Aorta (tissue), 5 donors: ENCODE measurements around the gene MAP3K9. TPM values are rescaled to one million over a fixed set of nuclear protein-coding genes. Genes with fewer than 3 reads are reported as not detected.

Source experiments
- ATAC-seq: fragments of 200-7000 bp; cut with Tn5 transposase; one replicate; pipeline ENCODE4 v1.9.1; 2022; ENCODE audit warnings: moderate library complexity; ENCODE audit not compliant: low FRiP score
- DNase-seq, 2 donors: peaks; one replicate each; pipeline ENCODE4 v3.0.0-alpha.2; 2020
- H3K27ac ChIP-seq, 2 donors: one replicate each; pipeline ENCODE4 v1.5.1; 2013; ENCODE audit warnings: low read length in 2 of 2, mild to moderate bottlenecking in 2 of 2, moderate library complexity in 2 of 2, control low read depth in 1 of 2, inconsistent platforms in 1 of 2, low read depth in 1 of 2
- H3K27me3 ChIP-seq, 2 donors: one replicate each; pipeline ENCODE4 v1.6.1; 2013; ENCODE audit warnings: control low read depth in 1 of 2, low read length in 1 of 2, mild to moderate bottlenecking in 1 of 2, moderate library complexity in 1 of 2; ENCODE audit not compliant: insufficient read depth in 2 of 2, control insufficient read depth in 1 of 2
- H3K36me3 ChIP-seq, 2 donors: one replicate each; pipeline ENCODE4 v1.6.1; 2013; ENCODE audit warnings: control low read depth in 1 of 2, low read length in 1 of 2, mild to moderate bottlenecking in 1 of 2; ENCODE audit not compliant: insufficient read depth in 2 of 2, control insufficient read depth in 1 of 2
- H3K4me1 ChIP-seq, 2 donors: one replicate each; pipeline ENCODE4 v1.6.1; 2013; ENCODE audit warnings: low read length in 2 of 2, control low read depth in 1 of 2, mild to moderate bottlenecking in 1 of 2, moderate library complexity in 1 of 2; ENCODE audit not compliant: insufficient read depth in 2 of 2, control insufficient read depth in 1 of 2
- H3K4me3 ChIP-seq, 2 donors: one replicate each; pipeline ENCODE4 v1.5.1; 2013; ENCODE audit warnings: low read length in 2 of 2, control low read depth in 1 of 2, mild to moderate bottlenecking in 1 of 2
- H3K9me3 ChIP-seq: one replicate; pipeline ENCODE4 v1.6.1; 2013; ENCODE audit warnings: mild to moderate bottlenecking, low read length; ENCODE audit not compliant: control insufficient read depth
- WGBS, 2 donors: extraction: QIAGEN DNeasy Blood & Tissue Kit; methylation state at CpG; one replicate each; pipeline ENCODE4 v1.1.7; 2013; 5-methylcytosine and 5-hydroxymethylcytosine counted together
- intact Hi-C, 2 donors: fragments of 100-400 bp; cut with DNase I; formaldehyde crosslinking; loops; one replicate each; pipeline versions ENCODE4 v1.14.2 to v1.15.0; 2022
- polyA plus RNA-seq, 2 donors: library from polyadenylated mRNA; stranded (reverse); fragments of 200-250 nt; gene quantifications; one replicate each; pipeline ENCODE4 v1.2.3, GENCODE V29; 2013
- total RNA-seq, 2 donors: library from RNA; stranded (reverse); fragmentation: NEBNext Ultra II Directional; extraction: Animal tissue kit (Norgen Biotek cat#: 25700); gene quantifications; one replicate each; pipeline ENCODE4 v1.2.1, GENCODE V29; 2021
- donor health status: healthy with polysubstance abuse.
- donor health status: Bipolar disorder and iron deficiency.
- donor health status: DM: no; HTN: no; CAD: no.
- donor health status: DM: no; HTN: no; CAD: no.
- donor health status: DM: yes; HTN: yes; CAD: no.

MAP3K9 gene
- total and polyA plus RNA-seq, 4 donors = 0.20 to 1.5 (median 0.73) TPM

GRCh38 chr14:70842851-70843462 is 33.6 kb upstream of the MAP3K9 start:
- ATAC-seq (no peak), DNase-seq (no peak)
- Histone ChIP-seq H3K27ac (peak overlapping the region in 1 of 2 donors; percentile 79), H3K4me1 (peaks cover 0 to 2% of the 10 kb centered on the region in 2 donors), H3K27me3 (no peaks in the 10 kb centered on the region), H3K36me3 (no peaks in the 10 kb centered on the region), H3K4me3 (no peak overlapping the region), H3K9me3 (peaks cover 2% of the 10 kb centered on the region)
- intact Hi-C loops = no loop called here
- 6 to 7% methylated on average over 2 of the region's 2 CpGs for WGBS, 2 donors

GRCh38 chr14:70838076-70838475 is 28.8 kb upstream of the MAP3K9 start:
- no peak overlapping the region for H3K27ac ChIP-seq
- DNase-seq (no peak), ATAC-seq (no peak)
- H3K36me3 ChIP-seq = no peaks in the 10 kb centered on the region
- H3K4me1 ChIP-seq = peaks cover 0 to under 1% of the 10 kb centered on the region in 2 donors
- intact Hi-C loops = no loop called here
- no peak overlapping the region for H3K4me3 ChIP-seq
- H3K9me3 ChIP-seq = peaks cover 2% of the 10 kb centered on the region
- no peaks in the 10 kb centered on the region for H3K27me3 ChIP-seq
- 75 to 86% methylated on average over 4 of the region's 4 CpGs for WGBS, 2 donors

DNA sequence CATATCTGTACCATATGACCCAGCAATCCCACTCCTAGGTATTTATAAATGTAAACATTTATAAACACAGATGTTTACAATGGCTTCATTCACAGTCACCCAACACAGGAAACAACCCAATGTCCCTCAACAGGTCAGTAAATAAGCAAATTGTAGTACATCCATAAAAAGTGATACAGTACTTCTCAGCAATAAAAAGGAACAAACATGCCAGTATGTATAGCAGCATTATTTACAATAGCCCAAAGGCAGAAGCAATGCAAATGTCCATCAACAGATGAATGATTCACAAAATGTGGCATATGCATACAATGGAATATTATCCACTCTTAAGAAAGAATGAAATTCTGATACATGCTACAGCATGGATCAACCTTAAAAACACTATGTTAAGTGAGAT is 27.6 kb upstream of the MAP3K9 start:
- DNase-seq = no peak
- no peak for ATAC-seq
- Histone ChIP-seq H3K9me3 (peaks cover 2% of the 10 kb centered on the region), H3K4me1 (no peaks in the 10 kb centered on the region), H3K36me3 (no peaks in the 10 kb centered on the region), H3K27ac (no peak overlapping the region), H3K27me3 (no peaks in the 10 kb centered on the region), H3K4me3 (no peak overlapping the region)
- intact Hi-C loops = no loop called here

DNA sequence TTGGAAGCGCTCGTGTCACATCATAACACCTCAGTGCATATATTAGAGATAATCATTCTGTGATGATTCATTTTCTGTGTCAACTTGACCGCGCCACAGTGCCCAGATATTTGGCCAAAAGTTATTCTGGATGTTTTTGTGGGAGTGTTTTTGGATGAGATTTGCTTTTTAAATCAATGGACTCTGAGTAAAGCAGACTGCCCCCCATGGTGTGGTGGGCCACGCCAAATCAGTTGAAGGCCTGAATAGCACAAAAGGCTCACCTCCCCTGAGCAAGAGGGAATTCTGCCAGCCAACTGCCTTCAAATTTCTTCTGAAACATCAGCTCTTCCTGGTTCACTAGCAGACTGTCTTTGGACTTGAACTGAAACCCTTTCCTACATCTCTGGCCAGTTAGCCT is 24.6 kb upstream of the MAP3K9 start:
- intact Hi-C loops = no loop called here
- H3K36me3 ChIP-seq = no peaks in the 10 kb centered on the region
- no peaks in the 10 kb centered on the region for H3K4me1 ChIP-seq
- WGBS, 2 donors = 97% methylated on average over 5 of the region's 5 CpGs
- no peaks in the 10 kb centered on the region for H3K27me3 ChIP-seq
- H3K9me3 ChIP-seq = peaks cover 2% of the 10 kb centered on the region
- H3K27ac ChIP-seq = no peak overlapping the region
- H3K4me3 ChIP-seq = no peak overlapping the region
- no peak for DNase-seq
- ATAC-seq = no peak

DNA sequence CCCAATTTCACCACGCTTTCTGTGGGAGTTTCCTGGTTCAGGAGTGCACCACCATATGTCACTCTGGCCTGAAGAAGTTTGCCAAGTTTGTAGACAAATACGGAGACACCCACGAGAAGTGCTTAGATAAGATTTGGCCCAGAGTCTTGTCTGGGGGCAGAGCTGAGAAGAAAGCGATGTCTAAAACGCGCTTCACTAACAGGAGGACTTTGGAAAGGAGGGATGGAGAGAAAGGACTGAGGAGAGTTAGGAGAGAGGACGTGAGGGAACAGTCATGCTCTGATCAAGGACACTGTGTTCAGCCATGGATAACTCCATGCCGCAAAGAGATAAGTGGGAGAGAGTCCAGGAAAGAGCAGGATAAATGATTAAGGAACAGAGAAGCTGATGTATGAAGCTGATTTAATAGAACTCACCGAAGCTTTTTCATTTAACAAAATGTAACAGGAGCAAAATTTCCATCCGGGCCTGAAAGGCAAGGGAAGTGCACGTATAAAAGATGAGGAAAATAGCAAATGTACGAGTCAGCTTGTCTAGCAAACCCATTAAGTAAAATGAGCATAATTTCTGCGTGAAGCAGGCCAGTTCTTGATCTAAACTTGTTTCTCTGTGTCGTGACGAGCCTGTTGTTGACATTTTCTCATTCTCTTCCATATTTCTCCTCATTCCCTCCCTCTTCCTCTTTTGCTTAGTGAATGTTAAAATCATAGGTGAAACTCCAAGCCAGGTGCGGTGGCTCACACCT is 23.4 kb upstream of the MAP3K9 start:
- H3K4me3 ChIP-seq = no peak overlapping the region
- DNase-seq = no peak
- no peaks in the 10 kb centered on the region for H3K36me3 ChIP-seq
- intact Hi-C loops = no loop called here
- no peak for ATAC-seq
- WGBS, 2 donors = 37 to 40% methylated on average over 16 of the region's 16 CpGs
- H3K9me3 ChIP-seq = no peaks in the 10 kb centered on the region
- no peaks in the 10 kb centered on the region for H3K4me1 ChIP-seq
- H3K27me3 ChIP-seq = no peaks in the 10 kb centered on the region
- H3K27ac ChIP-seq = no peak overlapping the region

DNA sequence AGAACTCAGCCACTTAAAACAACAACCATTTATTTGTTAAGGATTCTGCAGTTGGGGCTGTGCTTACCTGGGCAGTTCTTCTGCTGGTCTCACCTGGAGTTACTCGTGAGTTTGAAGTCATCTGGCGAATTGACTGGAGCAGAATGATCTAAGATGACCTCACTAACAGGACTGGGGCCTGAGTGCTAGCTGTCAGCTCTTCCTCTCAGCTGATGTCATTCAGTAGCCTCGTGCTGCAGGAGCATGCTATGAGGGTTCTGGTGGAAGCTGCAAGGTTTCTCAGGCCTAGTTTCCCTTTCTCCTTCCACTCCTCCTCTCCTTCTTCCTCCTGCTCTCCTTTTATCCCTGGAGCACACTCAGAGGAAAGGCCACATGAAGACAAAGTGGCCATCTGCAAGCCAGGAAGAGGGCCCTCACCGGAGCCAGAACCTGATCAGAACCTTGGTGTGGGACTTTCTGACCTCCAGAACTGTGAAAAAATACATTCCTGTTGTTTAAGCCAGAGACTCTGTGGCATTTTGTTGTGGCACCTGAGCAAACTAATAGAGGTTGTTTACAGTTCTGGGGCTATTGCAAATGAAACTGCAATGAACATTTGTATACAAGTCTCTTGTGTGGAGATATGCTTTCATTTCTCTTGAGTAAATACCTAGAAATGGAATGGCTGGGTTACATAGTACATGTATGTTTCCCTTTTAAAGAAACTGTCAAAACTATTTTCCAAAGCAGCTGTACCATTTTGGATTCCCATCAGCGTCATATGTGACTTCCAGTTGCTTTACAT is 21.9 kb upstream of the MAP3K9 start:
- Histone ChIP-seq H3K27ac (no peak overlapping the region), H3K4me3 (no peak overlapping the region), H3K9me3 (no peaks in the 10 kb centered on the region), H3K27me3 (no peaks in the 10 kb centered on the region), H3K36me3 (no peaks in the 10 kb centered on the region), H3K4me1 (no peaks in the 10 kb centered on the region)
- WGBS, 2 donors = 76% methylated on average over 5 of the region's 5 CpGs
- intact Hi-C loops = no loop called here
- ATAC-seq (no peak), DNase-seq (no peak)

DNA sequence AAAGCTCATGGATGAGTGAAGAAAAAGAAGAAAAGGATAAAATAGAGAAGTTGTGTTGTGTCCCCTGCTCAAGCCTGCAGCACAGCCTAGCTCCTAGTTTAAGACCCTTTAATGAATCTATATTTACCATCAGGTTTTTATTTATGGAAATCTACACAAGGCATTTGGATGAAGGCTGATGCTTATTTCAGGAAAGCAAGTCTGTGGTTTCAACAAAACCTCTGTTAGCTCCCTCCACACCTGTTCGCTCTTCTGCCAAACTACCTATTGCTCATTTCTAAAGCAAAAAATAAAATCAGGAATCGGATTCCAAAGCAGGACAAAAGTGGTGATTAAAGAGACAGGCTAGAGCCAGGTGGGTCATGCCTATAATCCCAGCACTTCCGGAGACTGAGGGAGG is 18.9 kb upstream of the MAP3K9 start:
- no peak overlapping the region for H3K27ac ChIP-seq
- DNase-seq (no peak), ATAC-seq (no peak)
- H3K36me3 ChIP-seq = no peaks in the 10 kb centered on the region
- no peaks in the 10 kb centered on the region for H3K9me3 ChIP-seq
- 78 to 99% methylated on average over 3 of the region's 3 CpGs for WGBS, 2 donors
- H3K27me3 ChIP-seq = no peaks in the 10 kb centered on the region
- no peaks in the 10 kb centered on the region for H3K4me1 ChIP-seq
- intact Hi-C loops = loop anchor here in 1 of 2 donors (10.0 kb wide), 1 partner anchor 77 kb away; the partner anchor contains the start of gene PCNX1
- H3K4me3 ChIP-seq = no peak overlapping the region

GRCh38 chr14:70827752-70828151 is 18.4 kb upstream of the MAP3K9 start:
- no peaks in the 10 kb centered on the region for H3K9me3 ChIP-seq
- no peak for DNase-seq
- intact Hi-C loops = loop anchor here in 1 of 2 donors (10.0 kb wide), 1 partner anchor 77 kb away; the partner anchor contains the start of gene PCNX1
- H3K4me1 ChIP-seq = no peaks in the 10 kb centered on the region
- no peaks in the 10 kb centered on the region for H3K36me3 ChIP-seq
- no peak overlapping the region for H3K4me3 ChIP-seq
- WGBS, 2 donors = 88 to 90% methylated on average over 6 of the region's 6 CpGs
- no peak overlapping the region for H3K27ac ChIP-seq
- no peaks in the 10 kb centered on the region for H3K27me3 ChIP-seq
- no peak for ATAC-seq
